HCEC 1CT (cell line): ENCODE data around the gene OPCML.

ENCODE experiments used
- DNase-seq: peaks from one replicate; pipeline ENCODE4 v3.0.0-alpha.2; 2017

OPCML gene

DNA sequence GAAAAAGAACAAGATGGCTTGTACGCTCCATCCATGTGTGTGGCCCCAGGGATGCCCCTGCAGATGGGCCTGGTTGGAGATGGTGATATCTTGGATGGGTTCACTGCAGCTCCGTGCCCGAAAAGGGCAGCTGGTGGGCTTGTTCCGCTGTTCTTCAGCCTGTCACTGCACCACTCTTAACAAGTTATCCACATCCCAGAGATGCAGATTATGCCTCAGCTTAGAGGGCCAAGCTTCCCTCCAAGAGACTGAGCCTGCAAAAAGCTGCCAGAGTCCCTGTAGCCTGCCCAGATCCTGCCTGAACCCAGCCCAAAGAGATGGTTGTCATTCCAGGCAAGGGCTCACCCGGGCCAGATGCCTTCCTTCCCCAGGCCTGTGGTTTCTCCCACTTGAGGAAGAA, 308.0 kb downstream of the OPCML start:
- no peak for DNase-seq

DNA sequence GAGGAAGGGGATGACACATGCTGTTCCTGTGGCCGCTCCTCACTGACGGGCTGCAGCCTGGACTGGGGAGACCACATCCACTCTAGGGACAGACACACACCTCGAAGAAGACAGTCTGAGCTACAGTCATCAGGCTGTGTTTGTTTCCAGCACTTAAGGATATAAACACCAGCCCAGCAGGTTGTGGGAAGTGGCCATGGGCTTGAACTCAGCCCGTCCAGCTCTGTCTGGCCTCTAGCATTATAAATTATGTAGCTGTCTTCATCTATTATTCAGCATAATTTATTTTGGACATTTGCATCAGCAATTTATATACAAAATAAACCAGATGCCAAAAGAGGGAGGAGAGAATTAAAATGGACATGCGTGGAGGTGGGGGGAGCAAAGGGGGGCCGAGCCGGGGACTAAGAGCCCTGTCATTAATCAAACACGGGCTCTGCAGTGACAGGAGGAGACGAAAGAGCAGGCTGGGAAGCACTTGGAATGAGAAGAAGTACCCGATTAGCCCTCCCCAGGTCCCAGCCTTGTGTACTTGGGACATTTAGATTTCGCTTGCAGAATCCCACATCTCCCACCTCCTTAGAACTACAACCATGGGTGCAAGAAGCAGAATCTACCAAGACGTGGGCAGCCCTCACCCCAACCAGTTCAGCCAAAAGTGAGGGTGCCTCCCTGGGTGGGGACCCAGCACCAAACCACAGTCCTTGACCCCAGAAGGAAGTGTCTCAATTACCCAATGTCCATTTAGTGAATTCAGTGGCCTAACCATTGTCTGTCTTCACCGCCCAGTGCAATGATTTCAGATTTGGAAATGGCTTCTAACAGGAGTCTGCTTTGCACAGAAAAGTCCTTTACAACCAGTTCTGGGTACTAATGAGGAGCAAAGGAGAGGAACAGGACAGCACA, 309.6 kb downstream of the OPCML start:
- no peak for DNase-seq

GRCh38 chr11:133219543-133219942, 312.8 kb downstream of the OPCML start:
- DNase-seq: no peak

DNA sequence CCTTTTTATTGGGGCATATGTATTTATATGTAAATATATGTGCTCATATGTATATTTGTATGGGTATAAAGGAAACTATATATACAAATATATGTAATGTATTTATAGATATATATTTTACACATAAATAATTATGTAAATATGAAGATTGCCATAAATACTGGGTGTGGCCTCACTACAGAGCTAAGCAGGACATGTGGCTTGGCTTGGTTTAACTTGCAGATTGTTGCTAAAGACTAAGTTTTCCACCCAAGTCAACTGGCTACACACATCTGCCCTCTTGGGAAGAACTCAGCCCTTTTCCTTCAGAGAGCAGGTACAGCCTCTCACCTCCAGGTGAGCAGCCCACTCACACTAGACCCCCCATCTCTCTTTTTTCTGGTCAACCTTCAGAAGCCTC, 315.5 kb downstream of the OPCML start:
- no peak for DNase-seq

GRCh38 chr11:133215596-133216230, 316.6 kb downstream of the OPCML start:
- DNase-seq: no peak

GRCh38 chr11:133214646-133215045, 317.7 kb downstream of the OPCML start:
- no peak for DNase-seq

GRCh38 chr11:133212201-133212600, 320.1 kb downstream of the OPCML start:
- no peak for DNase-seq

DNA sequence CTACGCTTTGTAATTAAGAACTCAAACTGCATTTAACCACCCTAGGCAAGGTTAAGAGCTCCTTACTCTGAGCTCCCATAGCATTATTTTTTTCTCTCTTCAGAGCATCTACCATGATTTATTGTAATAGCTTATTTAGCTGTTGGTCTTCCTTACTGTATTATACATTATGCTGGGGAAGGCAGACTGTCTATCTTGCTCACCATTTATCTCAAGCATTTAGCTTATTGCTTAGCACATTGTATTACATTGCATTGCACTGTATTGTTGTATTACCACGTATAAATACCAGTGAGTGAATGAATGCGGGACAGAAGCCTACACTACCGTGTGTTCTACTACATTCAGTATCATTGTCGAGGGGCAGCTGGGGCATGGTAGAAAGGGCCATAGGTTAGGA, 324.3 kb downstream of the OPCML start:
- no peak for DNase-seq

DNA sequence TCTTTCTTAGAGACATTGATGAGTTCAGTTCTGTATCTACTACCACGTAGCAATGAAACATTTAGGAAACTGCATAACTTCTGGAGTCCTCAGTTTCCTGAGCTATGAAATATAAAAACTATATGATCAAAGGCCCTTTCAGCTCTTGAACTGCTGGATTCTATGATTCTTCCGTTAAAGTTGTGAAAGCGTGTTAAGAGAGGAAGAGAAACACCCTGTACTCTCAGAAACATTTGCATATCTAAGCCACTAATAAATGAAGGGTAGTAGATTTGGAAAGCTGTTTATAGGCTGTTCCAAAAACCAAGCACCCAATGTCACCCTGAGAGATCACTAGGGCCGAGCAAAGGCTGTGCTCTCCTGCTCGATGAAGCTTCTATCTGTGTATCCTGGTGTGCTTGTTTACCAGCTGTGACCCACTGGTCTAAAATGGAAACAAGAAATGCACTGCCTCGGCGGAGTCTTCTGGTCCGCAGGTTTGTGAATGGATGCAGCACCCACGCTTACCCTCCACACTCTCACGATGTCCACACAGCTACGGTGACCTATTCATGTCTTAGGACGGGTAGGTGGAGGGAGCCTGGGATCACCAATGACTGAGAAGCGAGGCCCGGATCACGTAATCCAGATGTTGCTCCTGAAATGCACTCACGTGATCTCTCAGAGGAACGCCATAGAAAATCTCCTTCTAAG, 325.8 kb downstream of the OPCML start:
- no peak for DNase-seq

DNA sequence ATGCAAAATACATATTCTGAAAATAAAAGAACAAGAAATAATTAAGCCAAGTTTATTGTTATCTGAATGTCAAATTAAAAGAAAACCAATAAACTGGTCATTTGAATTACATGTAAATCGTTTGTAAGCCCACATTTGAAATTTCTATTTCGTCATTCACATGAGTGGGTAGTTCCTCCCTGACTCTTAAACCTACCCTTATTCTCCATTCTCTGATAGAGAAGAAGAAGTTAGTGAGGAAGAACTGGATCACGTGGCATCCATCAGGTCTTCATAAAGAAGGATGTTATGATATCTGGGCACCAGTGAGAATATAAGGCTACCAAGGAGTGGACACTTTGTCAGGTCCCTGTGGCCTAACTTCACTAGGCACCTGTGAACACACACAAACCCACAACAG, 328.1 kb downstream of the OPCML start:
- no peak for DNase-seq

GRCh38 chr11:133202816-133203215, 329.5 kb downstream of the OPCML start:
- no peak for DNase-seq

GRCh38 chr11:133198438-133198837, 333.9 kb downstream of the OPCML start:
- no peak for DNase-seq

DNA sequence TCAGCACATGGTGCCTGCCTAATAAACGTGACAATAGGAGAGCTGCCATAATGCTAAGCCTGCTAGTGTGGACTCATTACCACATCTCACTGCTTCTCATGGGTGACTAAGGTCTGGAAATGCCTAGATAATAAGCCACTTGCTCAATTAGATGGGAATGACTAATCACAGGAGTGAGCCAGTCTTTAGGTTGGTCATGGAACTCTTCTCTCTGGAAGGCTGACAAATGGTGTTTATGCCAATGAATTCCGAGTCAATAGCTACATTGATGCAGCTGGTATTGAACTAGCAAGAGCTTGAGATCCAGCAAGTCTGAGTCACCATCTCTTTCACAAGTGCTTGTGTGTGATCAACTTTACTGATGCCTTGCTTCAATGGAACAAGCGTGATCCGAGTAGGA, 334.9 kb downstream of the OPCML start:
- DNase-seq: no peak

DNA sequence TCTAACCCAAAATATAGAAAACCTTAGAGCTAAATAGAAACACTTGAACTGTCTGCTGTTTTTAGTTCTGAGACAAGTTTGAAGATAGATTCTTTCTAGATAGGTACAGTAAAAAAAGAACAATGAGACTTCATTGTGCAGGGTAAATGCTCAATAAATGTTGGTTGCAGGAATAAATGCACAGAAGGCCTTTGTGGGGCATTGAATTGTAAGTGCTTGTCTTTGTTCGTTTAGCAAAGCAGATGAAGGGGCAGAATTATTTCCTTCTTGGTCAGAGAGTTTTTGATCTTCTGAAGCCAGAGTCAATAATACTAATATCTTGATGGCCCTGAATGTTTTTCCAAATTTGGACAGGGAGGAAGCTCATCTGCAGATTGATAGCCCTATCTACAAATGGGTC, 340.4 kb downstream of the OPCML start:
- DNase-seq: no peak

DNA sequence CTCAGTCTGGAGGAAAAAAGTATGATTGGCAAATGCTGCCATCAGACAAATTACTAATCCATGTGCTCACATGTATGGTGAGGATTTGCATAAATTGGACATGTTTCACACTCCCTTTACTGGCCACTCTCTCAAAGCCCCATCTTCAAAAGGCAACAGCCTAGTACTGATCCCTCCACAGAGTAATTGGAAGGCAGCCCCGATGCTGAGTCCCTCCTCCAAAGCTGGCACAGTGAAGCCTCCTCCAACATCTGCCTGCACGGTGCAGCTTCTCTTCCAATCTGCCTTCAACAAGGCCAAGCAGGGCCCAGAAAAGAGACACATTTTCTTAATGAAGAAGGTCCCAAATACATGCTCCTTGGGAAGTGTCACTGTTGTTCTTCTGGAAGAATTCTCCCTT, 350.6 kb downstream of the OPCML start:
- no peak for DNase-seq

GRCh38 chr11:133181066-133181465, 351.2 kb downstream of the OPCML start:
- no peak for DNase-seq

DNA sequence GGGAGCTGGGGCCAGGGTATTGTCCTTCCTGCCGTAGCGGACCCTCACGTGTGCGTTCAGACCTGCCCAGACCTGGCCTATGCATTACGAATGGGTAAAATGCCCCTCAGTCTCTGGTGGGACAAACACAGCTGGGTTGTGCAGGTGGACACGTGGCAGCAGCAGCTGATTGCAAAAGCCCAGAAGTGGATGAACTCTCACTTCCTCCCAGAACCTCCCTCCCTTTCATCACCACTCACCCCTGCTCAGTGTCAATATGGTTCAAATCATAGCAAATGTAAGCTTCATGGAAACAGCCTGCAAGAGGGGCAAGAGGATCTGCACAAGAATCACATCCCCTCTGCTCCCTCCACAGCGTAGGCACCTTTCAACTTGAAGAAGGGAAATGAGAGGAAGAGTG, 352.1 kb downstream of the OPCML start:
- DNase-seq: no peak

- no peak for DNase-seq
These were observed 355.6 kb downstream of the OPCML start for GRCh38 chr11:133176748-133177147.

DNA sequence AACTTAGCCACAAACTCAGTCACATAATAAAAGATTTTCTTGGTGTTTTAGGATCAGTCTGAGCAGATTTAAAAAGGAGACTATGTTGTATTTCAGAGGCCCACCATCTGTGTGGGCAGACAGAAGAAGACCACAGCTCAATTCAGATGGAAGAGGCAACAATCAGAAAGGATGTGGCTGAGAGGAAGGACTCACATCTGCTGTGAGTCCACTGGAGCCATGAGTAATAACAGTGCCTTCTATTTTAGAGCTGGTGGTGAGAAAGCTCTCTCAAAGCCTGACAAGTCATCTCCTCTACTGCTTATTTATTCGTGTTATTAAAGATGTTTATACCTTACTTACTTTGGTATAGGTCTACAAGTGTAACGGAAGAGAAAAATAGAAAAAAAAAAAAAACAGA, 357.2 kb downstream of the OPCML start:
- no peak for DNase-seq

DNA sequence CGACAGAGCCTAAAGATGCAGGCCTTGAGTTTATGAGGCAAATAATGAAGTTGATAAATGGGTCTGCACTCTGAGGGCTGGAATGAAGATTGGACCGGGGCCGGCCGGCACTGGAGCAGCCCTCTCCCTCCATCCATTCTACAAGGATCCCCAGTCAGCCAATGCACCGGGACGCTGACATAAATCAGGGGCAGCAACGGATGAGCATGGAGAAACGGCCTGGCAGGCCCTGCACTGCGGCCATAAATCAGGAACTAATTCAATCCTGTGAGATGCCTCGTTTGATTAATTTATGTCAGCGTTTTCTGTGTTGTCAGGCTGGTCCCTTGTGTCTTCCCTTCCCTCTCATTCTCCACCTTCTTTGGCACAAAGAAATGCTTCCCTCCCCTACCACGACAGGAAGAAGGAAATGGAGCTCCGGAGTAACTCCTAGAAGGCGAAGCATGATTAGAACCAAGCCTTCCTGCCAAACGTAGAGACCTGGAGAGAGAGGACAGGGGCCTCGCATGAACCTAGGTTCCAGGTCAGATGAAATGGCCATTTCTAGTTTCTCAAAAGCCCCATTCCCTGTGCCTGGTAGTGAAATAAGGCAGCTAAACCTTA, 358.4 kb downstream of the OPCML start:
- DNase-seq: no peak

- no peak for DNase-seq
These were observed 360.0 kb downstream of the OPCML start for GRCh38 chr11:133172349-133172748.

- DNase-seq: no peak
These were observed 360.9 kb downstream of the OPCML start for GRCh38 chr11:133171374-133171773.

DNA sequence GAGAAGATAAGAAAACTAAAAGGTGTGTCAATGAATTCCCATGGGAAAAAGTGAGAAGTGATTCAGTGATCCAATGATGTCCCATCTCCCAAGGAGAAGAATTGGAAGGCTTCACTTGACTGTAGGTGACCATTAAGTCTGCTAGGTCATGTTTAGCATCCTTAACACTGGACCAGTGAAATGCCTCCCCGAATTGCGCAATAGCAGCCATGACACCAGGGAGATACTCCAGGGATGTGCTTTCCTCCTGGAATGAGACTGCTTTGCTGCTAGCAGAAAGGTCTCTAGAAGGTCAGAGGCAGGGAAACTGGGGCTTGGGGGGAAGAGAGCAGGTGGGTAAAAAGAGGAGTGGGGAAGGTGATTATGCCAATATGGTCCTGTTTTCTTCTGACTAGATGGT, 364.3 kb downstream of the OPCML start:
- DNase-seq: no peak

DNA sequence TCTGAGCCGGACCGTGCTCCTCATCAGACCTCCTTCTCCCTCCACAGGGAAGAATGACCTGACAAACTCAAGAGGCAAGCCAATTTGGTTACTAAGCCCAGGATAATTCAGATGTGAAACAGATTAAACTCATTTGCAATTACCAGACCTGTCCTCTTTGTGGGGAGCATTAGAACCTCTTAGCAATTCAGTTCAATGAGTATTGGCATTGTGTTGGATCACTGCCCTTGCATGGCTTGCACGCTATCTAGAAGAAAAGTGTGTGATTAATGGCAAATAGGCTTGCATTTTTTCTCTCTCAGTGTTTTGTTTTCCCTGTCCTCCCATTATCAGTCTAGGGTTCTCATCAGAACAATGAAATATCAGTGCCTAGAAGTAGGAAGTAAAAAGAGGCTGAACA, 365.6 kb downstream of the OPCML start:
- no peak for DNase-seq
